Measurements from ENCODE around the gene TYMS. TPM values are rescaled to one million over a fixed set of nuclear protein-coding genes. Genes with fewer than 3 reads are reported as not detected.

The TYMS gene
- total RNA-seq, 1 donor from 2014 or later = 61.7 TPM

DNA sequence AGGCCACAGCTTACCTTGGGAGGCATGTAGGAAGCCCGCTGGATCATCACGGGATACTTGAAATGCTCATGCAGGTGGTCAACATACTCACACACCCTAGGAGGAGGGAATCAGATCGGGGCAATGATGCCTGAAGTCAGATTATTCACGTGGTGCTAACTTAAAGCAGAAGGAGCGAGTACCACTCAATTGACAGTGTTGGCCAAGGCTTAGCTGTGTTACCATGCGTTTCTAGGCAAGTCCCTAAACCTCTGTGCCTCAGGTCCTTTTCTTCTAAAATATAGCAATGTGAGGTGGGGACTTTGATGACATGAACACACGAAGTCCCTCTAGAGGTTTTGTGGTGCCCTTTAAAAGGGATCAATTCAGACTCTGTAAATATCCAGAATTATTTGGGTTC, 17.9 kb downstream of the TYMS start:
- TF ChIP-seq, protein P1, sequence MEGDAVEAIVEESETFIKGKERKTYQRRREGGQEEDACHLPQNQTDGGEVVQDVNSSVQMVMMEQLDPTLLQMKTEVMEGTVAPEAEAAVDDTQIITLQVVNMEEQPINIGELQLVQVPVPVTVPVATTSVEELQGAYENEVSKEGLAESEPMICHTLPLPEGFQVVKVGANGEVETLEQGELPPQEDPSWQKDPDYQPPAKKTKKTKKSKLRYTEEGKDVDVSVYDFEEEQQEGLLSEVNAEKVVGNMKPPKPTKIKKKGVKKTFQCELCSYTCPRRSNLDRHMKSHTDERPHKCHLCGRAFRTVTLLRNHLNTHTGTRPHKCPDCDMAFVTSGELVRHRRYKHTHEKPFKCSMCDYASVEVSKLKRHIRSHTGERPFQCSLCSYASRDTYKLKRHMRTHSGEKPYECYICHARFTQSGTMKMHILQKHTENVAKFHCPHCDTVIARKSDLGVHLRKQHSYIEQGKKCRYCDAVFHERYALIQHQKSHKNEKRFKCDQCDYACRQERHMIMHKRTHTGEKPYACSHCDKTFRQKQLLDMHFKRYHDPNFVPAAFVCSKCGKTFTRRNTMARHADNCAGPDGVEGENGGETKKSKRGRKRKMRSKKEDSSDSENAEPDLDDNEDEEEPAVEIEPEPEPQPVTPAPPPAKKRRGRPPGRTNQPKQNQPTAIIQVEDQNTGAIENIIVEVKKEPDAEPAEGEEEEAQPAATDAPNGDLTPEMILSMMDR (IDR thresholded peaks at IDR 0.05; ENCODE audit: unreplicated experiment) = no peak
- Mint-ChIP-seq H3K27me3 (ENCODE audit: unreplicated experiment) (peaks cover 2% of the 10 kb centered on the region), H3K27ac (ENCODE audit: unreplicated experiment) (no peak overlapping the region), H3K9me3 (ENCODE audit: unreplicated experiment) (no peaks in the 10 kb centered on the region), H3K36me3 (ENCODE audit: low read depth, unreplicated experiment) (peaks cover 33% of the 10 kb centered on the region), H3K4me3 (ENCODE audit: unreplicated experiment) (no peak overlapping the region), H3K4me1 (ENCODE audit: unreplicated experiment) (peaks cover 3% of the 10 kb centered on the region)
- DNase-seq (ENCODE audit: low spot score) = no peak

DNA sequence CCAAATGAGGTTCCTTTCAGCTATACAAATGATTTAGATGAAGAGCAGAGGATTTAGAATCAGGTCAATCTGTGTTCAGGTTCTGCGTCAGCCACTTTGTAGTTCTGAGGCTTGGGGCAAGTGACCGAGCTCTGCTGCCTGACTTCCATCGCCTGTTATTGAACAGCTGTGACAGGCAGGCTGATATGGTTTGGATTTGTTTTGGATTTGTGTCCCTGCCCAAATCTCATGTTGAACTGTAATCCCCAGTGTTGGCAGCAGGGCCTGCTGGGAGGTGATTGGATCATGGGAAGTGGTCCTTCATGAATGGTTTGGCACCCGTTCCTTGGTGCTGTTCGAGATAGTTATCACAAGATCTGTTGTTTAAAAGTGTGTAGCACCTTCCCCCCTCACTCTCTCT, 18.6 kb downstream of the TYMS start:
- Mint-ChIP-seq H3K4me1 (ENCODE audit: unreplicated experiment) (peaks cover 5% of the 10 kb centered on the region), H3K9me3 (ENCODE audit: unreplicated experiment) (no peaks in the 10 kb centered on the region), H3K4me3 (ENCODE audit: unreplicated experiment) (no peak overlapping the region), H3K27ac (ENCODE audit: unreplicated experiment) (no peak overlapping the region), H3K36me3 (ENCODE audit: low read depth, unreplicated experiment) (peaks cover 29% of the 10 kb centered on the region), H3K27me3 (ENCODE audit: unreplicated experiment) (peaks cover 2% of the 10 kb centered on the region)
- TF ChIP-seq, protein P1 (IDR thresholded peaks at IDR 0.05; ENCODE audit: unreplicated experiment) = no peak
- DNase-seq (ENCODE audit: low spot score) = no peak

DNA sequence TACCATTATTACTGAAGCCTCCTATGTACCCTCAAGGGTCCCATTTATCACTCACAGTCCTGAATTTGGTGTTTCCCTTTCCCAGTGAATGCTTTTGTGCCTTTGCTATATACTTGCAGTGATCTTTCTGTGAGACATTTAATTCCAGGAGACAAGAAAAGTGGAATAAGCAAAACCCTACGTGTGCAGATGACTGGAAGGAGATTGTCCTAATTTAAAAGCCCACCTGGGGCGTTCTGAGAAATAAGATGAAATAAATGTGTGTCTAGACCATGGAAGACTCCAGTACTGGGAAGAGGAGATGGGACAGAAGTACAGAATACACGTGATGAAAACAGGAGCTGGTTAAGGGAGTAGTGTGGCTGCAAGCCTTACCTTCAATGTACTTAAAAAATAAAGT, 19.3 kb downstream of the TYMS start:
- Mint-ChIP-seq H3K4me1 (ENCODE audit: unreplicated experiment) (peaks cover 5% of the 10 kb centered on the region), H3K9me3 (ENCODE audit: unreplicated experiment) (no peaks in the 10 kb centered on the region), H3K4me3 (ENCODE audit: unreplicated experiment) (no peak overlapping the region), H3K27me3 (ENCODE audit: unreplicated experiment) (peaks cover 4% of the 10 kb centered on the region), H3K27ac (ENCODE audit: unreplicated experiment) (no peak overlapping the region), H3K36me3 (ENCODE audit: low read depth, unreplicated experiment) (peaks cover 28% of the 10 kb centered on the region)
- TF ChIP-seq, protein P1 (IDR thresholded peaks at IDR 0.05; ENCODE audit: unreplicated experiment) = no peak
- DNase-seq (ENCODE audit: low spot score) = no peak

DNA sequence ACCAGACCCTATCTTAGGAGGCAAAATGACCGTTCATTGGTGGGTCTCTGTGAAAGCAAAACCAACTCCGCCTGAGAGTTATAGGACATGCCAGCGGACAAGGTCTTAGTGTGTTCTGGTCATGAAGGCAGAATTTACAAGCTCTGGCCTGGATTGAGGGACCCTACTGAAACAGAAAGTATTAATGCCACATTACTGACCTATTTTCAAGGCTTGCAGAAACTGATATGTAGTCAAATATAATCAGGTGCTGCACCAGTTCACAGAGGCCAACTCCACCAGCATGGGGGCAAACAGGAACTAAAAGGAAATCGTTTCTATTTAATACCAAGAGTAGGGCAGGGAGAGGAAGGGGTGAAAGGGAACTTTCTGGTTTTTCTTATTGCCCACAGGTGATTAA, 19.7 kb downstream of the TYMS start:
- Mint-ChIP-seq H3K27me3 (ENCODE audit: unreplicated experiment) (peaks cover 4% of the 10 kb centered on the region), H3K9me3 (ENCODE audit: unreplicated experiment) (no peaks in the 10 kb centered on the region), H3K4me3 (ENCODE audit: unreplicated experiment) (no peak overlapping the region), H3K4me1 (ENCODE audit: unreplicated experiment) (peaks cover 5% of the 10 kb centered on the region), H3K27ac (ENCODE audit: unreplicated experiment) (no peak overlapping the region), H3K36me3 (ENCODE audit: low read depth, unreplicated experiment) (peaks cover 31% of the 10 kb centered on the region)
- TF ChIP-seq, protein P1 (IDR thresholded peaks at IDR 0.05; ENCODE audit: unreplicated experiment) = no peak
- DNase-seq (ENCODE audit: low spot score) = no peak

DNA sequence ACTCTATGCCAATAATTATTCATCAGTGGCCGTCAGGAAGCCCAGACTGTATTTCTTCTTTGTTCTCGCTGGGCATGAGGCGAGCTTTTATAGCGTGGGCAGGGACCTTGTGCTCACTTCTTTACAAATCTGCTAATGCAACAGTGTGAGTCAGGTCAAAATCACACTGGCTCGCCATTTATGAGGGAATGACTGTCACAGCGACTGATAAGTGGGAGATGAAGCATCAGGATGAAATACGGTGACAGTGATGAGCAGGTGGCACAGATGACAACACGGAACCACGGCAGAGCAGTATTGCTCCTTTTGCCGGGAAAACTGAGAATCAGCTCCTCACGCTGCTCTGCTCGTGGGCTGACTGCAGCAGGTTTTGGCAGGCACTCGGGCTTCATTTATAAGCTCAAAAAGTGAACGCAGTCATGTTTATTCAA, 20.5 kb downstream of the TYMS start:
- H3K27me3 Mint-ChIP-seq (ENCODE audit: unreplicated experiment) = peaks cover 4% of the 10 kb centered on the region
- peaks cover 5% of the 10 kb centered on the region for H3K4me1 Mint-ChIP-seq (ENCODE audit: unreplicated experiment)
- no peak overlapping the region for H3K27ac Mint-ChIP-seq (ENCODE audit: unreplicated experiment)
- no peak overlapping the region for H3K4me3 Mint-ChIP-seq (ENCODE audit: unreplicated experiment)
- no peaks in the 10 kb centered on the region for H3K9me3 Mint-ChIP-seq (ENCODE audit: unreplicated experiment)
- no peak for DNase-seq (ENCODE audit: low spot score)
- peaks cover 25% of the 10 kb centered on the region for H3K36me3 Mint-ChIP-seq (ENCODE audit: low read depth, unreplicated experiment)
- TF ChIP-seq, protein P1 (IDR thresholded peaks at IDR 0.05; ENCODE audit: unreplicated experiment) = no peak

Data from endothelial cell (in vitro differentiated cells).